HL-60 (cell line): ENCODE data around the gene ZNF292.

Experiments
- CTCF ChIP-seq: IDR thresholded peaks from one replicate; pipeline ENCODE4 v1.5.1; 2011; ENCODE audit warnings: low read length, control low read depth, inconsistent platforms; ENCODE audit not compliant: insufficient read depth
- SPI1 ChIP-seq: IDR thresholded peaks from 2 replicates; pipeline ENCODE4 v1.6.1; 2012; ENCODE audit warnings: low read depth, mild to moderate bottlenecking, borderline replicate concordance

- TF ChIP-seq CTCF (no peak), SPI1 (no peak)
Measured at GRCh38 chr6:87230801-87231200, 75.4 kb downstream of the ZNF292 start.
